Neutrophil (primary cell): Measurements from ENCODE around the gene AP3M1.
A peak's percentile ranks its signal among the peaks of the same experiment; 100 is the strongest.
"Not testable (repeated sequence)": the region's sequence is repeated elsewhere in the genome, so short reads cannot be mapped to it uniquely, and the experiment has no call there.

Source experiments
- H3K27ac ChIP-seq: fragments of 200-600 bp; sonication (generic); 2 replicates; pipeline ENCODE4 v1.5.1; 2016; ENCODE audit warnings: mild to moderate bottlenecking, moderate library complexity
- H3K27me3 ChIP-seq: fragments of 200-600 bp; sonication (generic); 2 replicates; pipeline ENCODE4 v1.6.0; 2016; ENCODE audit warnings: mild to moderate bottlenecking
- H3K36me3 ChIP-seq: fragments of 200-600 bp; sonication (generic); 2 replicates; pipeline ENCODE4 v1.5.1; 2017
- H3K4me1 ChIP-seq, 2 experiments: fragments of 200-600 bp in 1 of 2; sonication (generic) in 1 of 2; 1 replicate in 1 of 2; 2 replicates in 1 of 2; pipeline versions ENCODE4 v1.5.1 to v1.6.1; 2013 to 2016; ENCODE audit warnings: low read depth in 1 of 2, low read length in 1 of 2, mild to moderate bottlenecking in 1 of 2, moderate library complexity in 1 of 2; ENCODE audit not compliant: control insufficient read depth in 1 of 2, insufficient read depth in 1 of 2
- H3K4me3 ChIP-seq, 2 experiments: fragments of 200-600 bp in 1 of 2; sonication (generic) in 1 of 2; 1 replicate in 1 of 2; 2 replicates in 1 of 2; pipeline ENCODE4 v1.5.1; 2013 to 2016; ENCODE audit warnings: low read depth in 1 of 2, low read length in 1 of 2, mild to moderate bottlenecking in 1 of 2, moderate library complexity in 1 of 2
- H3K9me3 ChIP-seq: fragments of 200-600 bp; sonication (generic); 2 replicates; pipeline ENCODE4 v1.5.1; 2016
- CTCF ChIP-seq: fragments of 200-600 bp; sonication (generic); IDR thresholded peaks from 2 replicates; pipeline ENCODE4 v1.5.1; 2016; ENCODE audit warnings: antibody characterized with exemption

AP3M1 gene

GRCh38 chr10:74189999-74190421 lies 39.4 kb upstream of the AP3M1 start:
- H3K4me1 ChIP-seq: peaks cover 23 to 27% of the 10 kb centered on the region in 2 experiments

GRCh38 chr10:74188617-74189016 lies 38.0 kb upstream of the AP3M1 start:
- not testable (repeated sequence) for H3K9me3 ChIP-seq, H3K36me3 ChIP-seq, H3K27ac ChIP-seq, H3K27me3 ChIP-seq, H3K4me3 ChIP-seq
- peaks cover 23 to 27% of the 10 kb centered on the region in 2 experiments for H3K4me1 ChIP-seq

More at GRCh38 chr10:74189999-74190421, 39.4 kb upstream of the AP3M1 start:
- no peak for TF ChIP-seq CTCF
- Histone ChIP-seq H3K36me3 (no peaks in the 10 kb centered on the region), H3K4me3 (peak overlapping the region in 1 of 2 experiments; percentile 7), H3K9me3 (no peaks in the 10 kb centered on the region), H3K27ac (peak overlapping the region; percentile 85), H3K27me3 (no peaks in the 10 kb centered on the region)

GRCh38 chr10:74187237-74187636 lies 36.6 kb upstream of the AP3M1 start:
- H3K4me3 ChIP-seq: no peak overlapping the region
- H3K4me1 ChIP-seq: peaks cover 23 to 27% of the 10 kb centered on the region in 2 experiments
- no peak overlapping the region for H3K27ac ChIP-seq
- TF ChIP-seq CTCF: no peak
- H3K36me3 ChIP-seq: no peaks in the 10 kb centered on the region
- no peaks in the 10 kb centered on the region for H3K9me3 ChIP-seq
- H3K27me3 ChIP-seq: no peaks in the 10 kb centered on the region

GRCh38 chr10:74186678-74187077 lies 36.0 kb upstream of the AP3M1 start:
- H3K27ac ChIP-seq: no peak overlapping the region
- H3K27me3 ChIP-seq: no peaks in the 10 kb centered on the region
- H3K9me3 ChIP-seq: no peaks in the 10 kb centered on the region
- TF ChIP-seq CTCF: no peak
- peaks cover 23% of the 10 kb centered on the region in 2 experiments for H3K4me1 ChIP-seq
- H3K4me3 ChIP-seq: no peak overlapping the region
- no peaks in the 10 kb centered on the region for H3K36me3 ChIP-seq

GRCh38 chr10:74179111-74179710 lies 28.6 kb upstream of the AP3M1 start:
- Histone ChIP-seq H3K9me3 (no peaks in the 10 kb centered on the region), H3K27ac (peak overlapping the region; percentile 43), H3K27me3 (no peaks in the 10 kb centered on the region), H3K4me3 (no peak overlapping the region), H3K36me3 (no peaks in the 10 kb centered on the region), H3K4me1 (peaks cover 38 to 42% of the 10 kb centered on the region in 2 experiments)
- TF ChIP-seq CTCF: no peak

GRCh38 chr10:74178042-74178791 lies 27.6 kb upstream of the AP3M1 start:
- peaks cover 45 to 50% of the 10 kb centered on the region in 2 experiments for H3K4me1 ChIP-seq
- no peaks in the 10 kb centered on the region for H3K36me3 ChIP-seq
- no peaks in the 10 kb centered on the region for H3K27me3 ChIP-seq
- no peak overlapping the region for H3K4me3 ChIP-seq
- H3K27ac ChIP-seq: peak overlapping the region; percentile 43
- TF ChIP-seq CTCF: no peak
- H3K9me3 ChIP-seq: no peaks in the 10 kb centered on the region
